ENCODE results near the gene CCL4L2. TPM values are rescaled to one million over a fixed set of nuclear protein-coding genes. Genes with fewer than 3 reads are reported as not detected.
A peak's percentile ranks its signal among the peaks of the same experiment; 100 is the strongest.
"Not testable (repeated sequence)": the region's sequence is repeated elsewhere in the genome, so short reads cannot be mapped to it uniquely, and the experiment has no call there.

Gene CCL4L2
- polyA plus RNA-seq, 4 donors = 0.43 to 5.9 (median 3.2) TPM; not detected in 1

DNA sequence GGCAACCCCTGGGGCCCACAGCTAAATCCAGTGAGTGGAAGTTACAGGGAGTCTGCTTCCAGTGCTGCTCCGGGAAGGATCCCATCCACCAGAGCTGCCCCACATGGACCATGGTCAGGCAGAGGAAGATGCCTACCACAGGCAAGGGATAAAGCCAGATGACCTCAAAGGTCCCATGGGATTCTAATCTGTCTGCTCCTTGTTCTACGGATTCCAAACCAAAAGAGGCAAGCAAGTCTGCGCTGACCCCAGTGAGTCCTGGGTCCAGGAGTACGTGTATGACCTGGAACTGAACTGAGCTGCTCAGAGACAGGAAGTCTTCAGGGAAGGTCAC, 1.4 kb downstream of the CCL4L2 start:
- no peak for FAIRE-seq
- DNase-seq = no peak
- Histone ChIP-seq H3K4me1 (ENCODE audit: control insufficient read depth in 3 of 3, insufficient read depth in 2 of 3, low read depth in 1 of 3, low read length in 2 of 3) (no peaks in the 10 kb centered on the region), H3K4me3 (ENCODE audit: low read depth in 1 of 3, low read length in 3 of 3) (no peak overlapping the region), H3K36me3 (ENCODE audit: control insufficient read depth in 3 of 3, insufficient read depth in 2 of 3, low read depth in 1 of 3, low read length in 3 of 3) (no peaks in the 10 kb centered on the region), H3K27ac (ENCODE audit: low read depth in 1 of 3, low read length in 2 of 3) (no peak overlapping the region), H3K9me3 (ENCODE audit: control insufficient read depth in 2 of 2, insufficient read depth in 1 of 2, low read depth in 1 of 2, low read length in 1 of 2) (no peaks in the 10 kb centered on the region), H3K27me3 (ENCODE audit: control insufficient read depth in 3 of 3, insufficient read depth in 3 of 3, low read length in 3 of 3) (no peaks in the 10 kb centered on the region)
- WGBS, 3 donors = 44 to 77% (median 59%) methylated on average over 3 to 4 of the region's 4 CpGs

DNA sequence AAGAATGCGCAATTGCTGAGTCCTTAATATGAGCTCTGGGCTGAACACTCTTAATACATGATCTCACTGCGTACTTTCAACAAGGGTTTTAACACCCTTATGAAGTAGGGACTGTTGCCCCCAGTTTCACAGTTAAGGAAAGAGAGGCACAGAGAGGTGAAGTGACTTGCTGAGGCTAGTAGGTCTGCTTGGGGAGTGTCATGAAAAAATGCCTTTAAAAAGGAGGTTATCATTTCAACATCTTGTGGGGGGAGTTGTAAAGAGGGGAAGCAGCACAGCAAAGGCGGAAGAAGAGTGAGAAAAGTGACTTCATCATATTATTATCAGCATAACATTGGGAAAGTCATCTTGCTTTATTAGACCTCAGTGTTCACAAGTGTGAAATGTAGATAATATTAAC, 2.1 kb downstream of the CCL4L2 start:
- no peak overlapping the region for H3K4me3 ChIP-seq (ENCODE audit: low read depth in 1 of 3, low read length in 3 of 3)
- FAIRE-seq (no peak), DNase-seq (no peak)
- no peaks in the 10 kb centered on the region for H3K9me3 ChIP-seq (ENCODE audit: control insufficient read depth in 2 of 2, insufficient read depth in 1 of 2, low read depth in 1 of 2, low read length in 1 of 2)
- H3K27ac ChIP-seq (ENCODE audit: low read depth in 1 of 3, low read length in 2 of 3) = no peak overlapping the region
- H3K36me3 ChIP-seq (ENCODE audit: control insufficient read depth in 3 of 3, insufficient read depth in 2 of 3, low read depth in 1 of 3, low read length in 3 of 3) = no peaks in the 10 kb centered on the region
- H3K4me1 ChIP-seq (ENCODE audit: control insufficient read depth in 3 of 3, insufficient read depth in 2 of 3, low read depth in 1 of 3, low read length in 2 of 3) = no peaks in the 10 kb centered on the region
- no peaks in the 10 kb centered on the region for H3K27me3 ChIP-seq (ENCODE audit: control insufficient read depth in 3 of 3, insufficient read depth in 3 of 3, low read length in 3 of 3)
- WGBS, 3 donors = 84 to 91% (median 86%) methylated on average over 3 of the region's 3 CpGs

DNA sequence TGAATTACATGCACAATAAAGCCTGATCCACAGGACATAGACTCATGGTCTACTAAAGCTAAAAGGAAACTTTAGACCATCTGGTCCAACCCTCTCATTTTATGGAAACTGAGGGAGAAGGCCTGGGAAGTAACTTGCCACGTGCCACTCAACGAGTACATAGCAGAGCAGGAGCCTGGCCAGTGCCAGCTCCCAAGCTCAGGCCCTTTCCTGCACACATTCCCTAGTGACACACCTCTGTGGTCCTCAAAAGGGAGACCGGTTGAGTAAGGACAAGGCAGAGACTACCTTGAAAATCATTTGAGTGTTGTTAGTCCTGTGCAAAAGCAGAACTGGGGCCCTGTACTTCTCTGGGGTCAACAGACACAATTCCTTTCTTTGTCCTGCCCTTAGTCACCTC, 2.8 kb downstream of the CCL4L2 start:
- Histone ChIP-seq H3K9me3 (ENCODE audit: control insufficient read depth in 2 of 2, insufficient read depth in 1 of 2, low read depth in 1 of 2, low read length in 1 of 2) (peaks cover 0 to 5% of the 10 kb centered on the region in 2 donors), H3K27me3 (ENCODE audit: control insufficient read depth in 3 of 3, insufficient read depth in 3 of 3, low read length in 3 of 3) (no peaks in the 10 kb centered on the region), H3K36me3 (ENCODE audit: control insufficient read depth in 3 of 3, insufficient read depth in 2 of 3, low read depth in 1 of 3, low read length in 3 of 3) (no peaks in the 10 kb centered on the region), H3K4me3 (ENCODE audit: low read depth in 1 of 3, low read length in 3 of 3) (no peak overlapping the region), H3K4me1 (ENCODE audit: control insufficient read depth in 3 of 3, insufficient read depth in 2 of 3, low read depth in 1 of 3, low read length in 2 of 3) (no peaks in the 10 kb centered on the region), H3K27ac (ENCODE audit: low read depth in 1 of 3, low read length in 2 of 3) (no peak overlapping the region)
- FAIRE-seq = no peak
- 72 to 90% (median 85%) methylated on average over 3 of the region's 3 CpGs for WGBS, 3 donors
- DNase-seq = no peak

DNA sequence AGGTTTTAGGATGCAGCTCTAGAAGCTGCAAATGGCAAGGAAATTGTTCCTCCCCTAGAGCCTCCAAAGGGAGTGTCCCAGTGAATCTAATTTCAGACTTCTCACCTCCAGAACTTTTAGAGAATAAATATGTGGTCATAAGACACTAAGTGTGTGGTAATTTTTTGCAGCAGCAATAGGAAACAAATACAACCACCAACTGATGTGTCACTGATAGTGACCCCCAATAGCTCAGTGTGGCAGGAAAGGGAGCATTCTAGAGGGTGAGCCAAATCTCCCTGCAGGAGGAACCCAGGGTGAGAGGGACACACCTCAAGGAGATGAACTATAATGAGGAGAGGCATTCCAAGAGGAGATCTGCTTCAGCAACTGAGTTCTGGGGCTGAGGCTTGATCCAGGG, 4.1 kb downstream of the CCL4L2 start:
- Histone ChIP-seq H3K9me3 (ENCODE audit: control insufficient read depth in 2 of 2, insufficient read depth in 1 of 2, low read depth in 1 of 2, low read length in 1 of 2) (peaks cover 0 to 7% of the 10 kb centered on the region in 2 donors), H3K4me1 (ENCODE audit: control insufficient read depth in 3 of 3, insufficient read depth in 2 of 3, low read depth in 1 of 3, low read length in 2 of 3) (no peaks in the 10 kb centered on the region), H3K27ac (ENCODE audit: low read depth in 1 of 3, low read length in 2 of 3) (no peak overlapping the region), H3K36me3 (ENCODE audit: control insufficient read depth in 3 of 3, insufficient read depth in 2 of 3, low read depth in 1 of 3, low read length in 3 of 3) (no peaks in the 10 kb centered on the region), H3K4me3 (ENCODE audit: low read depth in 1 of 3, low read length in 3 of 3) (no peak overlapping the region), H3K27me3 (ENCODE audit: control insufficient read depth in 3 of 3, insufficient read depth in 3 of 3, low read length in 3 of 3) (no peaks in the 10 kb centered on the region)
- FAIRE-seq (no peak), DNase-seq (no peak)

DNA sequence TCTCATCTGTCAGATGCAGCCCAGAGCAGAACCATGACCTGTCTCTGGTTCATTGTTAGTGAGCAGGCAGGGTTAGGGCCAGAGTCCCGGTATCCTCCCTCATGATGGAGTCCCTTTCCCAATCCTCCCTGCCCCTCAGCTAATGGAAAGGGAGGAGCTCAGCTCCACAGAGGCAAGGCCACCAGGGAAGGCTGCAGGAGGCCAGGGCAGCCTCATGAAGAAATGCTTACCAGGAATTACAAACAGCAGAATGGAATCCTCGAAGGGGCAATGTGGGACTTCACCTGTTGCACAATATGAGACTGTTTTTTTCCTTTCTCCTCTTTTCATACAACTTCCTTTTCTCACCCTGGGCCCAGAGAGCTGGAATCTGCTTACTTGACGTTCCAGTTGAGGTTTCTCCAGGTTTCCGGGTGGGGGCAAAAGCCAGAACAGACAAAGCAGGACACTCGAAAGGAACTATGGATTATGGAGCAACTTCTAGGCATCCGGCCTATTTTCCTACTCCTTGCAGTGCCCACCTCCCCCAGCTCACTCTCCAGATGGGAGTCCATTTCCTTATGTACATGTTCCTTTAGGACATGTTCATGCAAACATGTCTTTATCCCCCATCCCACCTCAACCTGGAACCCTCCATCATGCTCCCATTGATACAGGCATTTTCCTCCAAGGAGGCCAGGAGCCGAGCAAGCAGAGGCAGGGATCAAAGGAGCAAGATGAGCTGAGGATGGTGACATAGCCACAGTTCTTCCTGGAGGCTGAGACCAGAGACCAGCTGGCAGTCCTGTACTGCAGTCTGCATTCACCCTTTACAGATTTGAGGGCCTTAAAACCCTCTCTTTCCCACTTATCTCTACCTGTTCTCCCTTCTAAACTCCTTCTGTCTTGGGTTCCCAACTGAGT, 4.8 kb downstream of the CCL4L2 start:
- H3K4me1 ChIP-seq (ENCODE audit: control insufficient read depth in 3 of 3, insufficient read depth in 2 of 3, low read depth in 1 of 3, low read length in 2 of 3); H3K4me3 ChIP-seq (ENCODE audit: low read depth in 1 of 3, low read length in 3 of 3); DNase-seq; FAIRE-seq; H3K36me3 ChIP-seq (ENCODE audit: control insufficient read depth in 3 of 3, insufficient read depth in 2 of 3, low read depth in 1 of 3, low read length in 3 of 3); H3K27me3 ChIP-seq (ENCODE audit: control insufficient read depth in 3 of 3, insufficient read depth in 3 of 3, low read length in 3 of 3); H3K9me3 ChIP-seq (ENCODE audit: control insufficient read depth in 2 of 2, insufficient read depth in 1 of 2, low read depth in 1 of 2, low read length in 1 of 2): not testable (repeated sequence)
- H3K27ac ChIP-seq (ENCODE audit: low read depth in 1 of 3, low read length in 2 of 3) = peak overlapping the region in 1 of 3 donors; percentile 16
- 73 to 81% (median 79%) methylated on average over 7 of the region's 7 CpGs for WGBS, 3 donors

DNA sequence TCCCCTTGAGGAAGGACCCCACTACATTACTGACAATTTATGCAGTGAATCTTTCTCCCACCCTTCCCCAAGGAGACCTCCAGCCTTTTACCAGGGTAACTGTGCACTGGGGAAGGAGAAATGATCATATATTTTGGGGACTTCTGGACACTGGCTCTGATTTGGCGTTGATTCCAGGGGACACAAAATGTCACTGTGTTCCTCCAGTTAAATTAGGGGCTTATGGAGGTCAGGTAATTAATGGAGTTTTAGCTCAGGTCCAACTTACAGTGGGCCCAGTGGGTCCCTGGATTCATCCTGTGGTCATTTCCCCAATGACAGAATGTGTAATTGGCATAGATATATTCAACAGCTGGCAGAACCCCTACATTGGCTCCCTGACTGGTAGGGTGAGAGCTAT, 8.7 kb downstream of the CCL4L2 start:
- H3K27ac ChIP-seq (ENCODE audit: low read depth in 1 of 3, low read length in 2 of 3); H3K4me3 ChIP-seq (ENCODE audit: low read depth in 1 of 3, low read length in 3 of 3); H3K36me3 ChIP-seq (ENCODE audit: control insufficient read depth in 3 of 3, insufficient read depth in 2 of 3, low read depth in 1 of 3, low read length in 3 of 3); H3K9me3 ChIP-seq (ENCODE audit: control insufficient read depth in 2 of 2, insufficient read depth in 1 of 2, low read depth in 1 of 2, low read length in 1 of 2); FAIRE-seq; H3K4me1 ChIP-seq (ENCODE audit: control insufficient read depth in 3 of 3, insufficient read depth in 2 of 3, low read depth in 1 of 3, low read length in 2 of 3); DNase-seq; H3K27me3 ChIP-seq (ENCODE audit: control insufficient read depth in 3 of 3, insufficient read depth in 3 of 3, low read length in 3 of 3): not testable (repeated sequence)
- WGBS, 3 donors = 90 to 100% (median 95%) methylated on average over 1 of the region's 1 CpG

DNA sequence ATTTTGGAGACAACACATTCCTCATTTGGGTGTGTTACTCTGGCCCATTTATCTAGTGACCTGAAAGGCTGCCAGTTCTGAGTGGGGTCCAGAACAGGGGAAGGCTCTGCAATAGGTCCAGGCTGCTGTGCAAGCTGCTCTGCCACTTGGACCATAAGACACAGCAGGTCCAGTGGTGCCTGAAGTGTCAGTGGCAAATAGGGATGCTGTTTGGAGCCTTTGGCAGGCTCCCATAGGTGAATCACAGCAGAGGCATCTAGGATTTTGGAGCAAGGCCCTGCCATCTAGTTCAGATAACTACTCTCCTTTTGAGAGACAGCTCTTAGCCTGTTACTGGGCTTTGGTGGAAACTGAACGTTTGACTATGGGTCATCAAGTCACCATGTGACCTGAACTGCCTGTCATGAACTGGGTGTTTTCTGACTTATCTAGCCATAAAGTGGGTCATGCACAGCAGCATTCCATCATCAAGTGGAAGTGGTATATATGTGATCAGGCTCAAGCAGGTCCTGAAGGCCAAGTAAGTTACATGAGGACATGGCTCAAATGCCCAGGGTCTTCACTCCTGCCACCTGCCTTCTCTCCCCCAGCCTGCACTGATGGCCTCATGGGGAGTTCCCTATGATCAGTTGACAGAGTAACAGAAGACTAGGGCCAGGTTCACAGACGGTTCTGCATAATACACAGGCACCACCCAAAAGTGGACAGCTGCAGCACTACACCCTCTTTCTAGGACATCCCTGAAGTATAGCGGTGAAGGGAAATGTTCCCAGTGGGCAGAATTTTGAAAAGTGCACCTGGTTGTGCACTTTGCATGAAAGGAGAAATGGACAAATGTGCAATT, 10.1 kb downstream of the CCL4L2 start:
- not testable (repeated sequence) for DNase-seq; H3K9me3 ChIP-seq (ENCODE audit: control insufficient read depth in 2 of 2, insufficient read depth in 1 of 2, low read depth in 1 of 2, low read length in 1 of 2); H3K27ac ChIP-seq (ENCODE audit: low read depth in 1 of 3, low read length in 2 of 3); H3K36me3 ChIP-seq (ENCODE audit: control insufficient read depth in 3 of 3, insufficient read depth in 2 of 3, low read depth in 1 of 3, low read length in 3 of 3); H3K4me3 ChIP-seq (ENCODE audit: low read depth in 1 of 3, low read length in 3 of 3); H3K27me3 ChIP-seq (ENCODE audit: control insufficient read depth in 3 of 3, insufficient read depth in 3 of 3, low read length in 3 of 3); H3K4me1 ChIP-seq (ENCODE audit: control insufficient read depth in 3 of 3, insufficient read depth in 2 of 3, low read depth in 1 of 3, low read length in 2 of 3); FAIRE-seq
- WGBS, 3 donors = 57 to 73% (median 68%) methylated on average over 3 of the region's 3 CpGs

DNA sequence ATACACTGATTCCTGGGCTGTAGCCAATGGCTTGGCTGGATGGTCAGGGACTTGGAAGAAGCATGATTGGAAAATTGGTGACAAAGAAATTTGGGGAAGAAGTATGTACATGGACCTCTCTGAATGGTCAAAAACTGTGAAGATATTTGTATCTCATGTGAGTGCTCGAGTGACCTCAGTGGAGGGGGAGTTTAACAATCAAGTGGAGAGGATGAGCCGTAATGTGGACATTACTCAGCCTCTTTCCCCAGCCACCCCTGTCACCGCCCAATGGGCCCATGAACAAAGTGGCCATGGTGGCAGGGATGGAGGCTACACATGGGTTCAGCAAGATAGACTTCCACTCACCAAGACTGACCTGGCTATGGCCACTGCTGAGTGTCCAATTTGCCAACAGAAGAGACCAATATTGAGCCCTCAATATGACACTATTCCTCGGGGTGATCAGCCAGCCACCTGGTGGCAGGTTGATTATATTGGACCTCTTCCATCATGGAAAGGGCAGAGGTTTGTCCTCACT, 10.8 kb downstream of the CCL4L2 start:
- not testable (repeated sequence) for H3K4me1 ChIP-seq (ENCODE audit: control insufficient read depth in 3 of 3, insufficient read depth in 2 of 3, low read depth in 1 of 3, low read length in 2 of 3); H3K27me3 ChIP-seq (ENCODE audit: control insufficient read depth in 3 of 3, insufficient read depth in 3 of 3, low read length in 3 of 3); H3K27ac ChIP-seq (ENCODE audit: low read depth in 1 of 3, low read length in 2 of 3); H3K36me3 ChIP-seq (ENCODE audit: control insufficient read depth in 3 of 3, insufficient read depth in 2 of 3, low read depth in 1 of 3, low read length in 3 of 3); FAIRE-seq; H3K4me3 ChIP-seq (ENCODE audit: low read depth in 1 of 3, low read length in 3 of 3); H3K9me3 ChIP-seq (ENCODE audit: control insufficient read depth in 2 of 2, insufficient read depth in 1 of 2, low read depth in 1 of 2, low read length in 1 of 2); DNase-seq
- 69 to 84% (median 83%) methylated on average over 3 to 4 of the region's 4 CpGs for WGBS, 3 donors

Data from small intestine (tissue), 7 donors.